Measurements from ENCODE around the gene MAST4. TPM values are rescaled to one million over a fixed set of nuclear protein-coding genes. Genes with fewer than 3 reads are reported as not detected.

Gene MAST4
- polyA plus RNA-seq, 1 experiment = 11.6 TPM

GRCh38 chr5:67009028-67009427 lies 412.8 kb downstream of the MAST4 start:
- ChIA-PET POLR2A (no interaction called here), CTCF (no interaction called here)
- no peak overlapping the region for H3K4me3 ChIP-seq (ENCODE audit: low read depth, low read length)
- no peaks in the 10 kb centered on the region for H3K27me3 ChIP-seq (ENCODE audit: control insufficient read depth, insufficient read depth, low read length)
- no peak for DNase-seq (ENCODE audit: low read depth, low spot score)
- H3K27ac ChIP-seq (ENCODE audit: low read depth, low read length) = no peak overlapping the region
- no peak for TF ChIP-seq CTCF (IDR thresholded peaks at IDR 0.05; ENCODE audit: low read depth, low read length)
- no peaks in the 10 kb centered on the region for H3K9me3 ChIP-seq (ENCODE audit: control insufficient read depth, insufficient read depth, low read length)

- peak overlapping the region; percentile 31 for H3K4me3 ChIP-seq (ENCODE audit: low read depth, low read length)
- DNase-seq (ENCODE audit: low read depth, low spot score) = peak; percentile 32
- ChIA-PET CTCF (no interaction called here), POLR2A (interaction anchor here (0.6 to 1.0 kb wide), 2 partner anchors 23 to 50 kb away, joined by 3 to 6 read pairs; no protein-coding TSS in a partner anchor)
- peak overlapping the region; percentile 90 for H3K27ac ChIP-seq (ENCODE audit: low read depth, low read length)
- no peaks in the 10 kb centered on the region for H3K27me3 ChIP-seq (ENCODE audit: control insufficient read depth, insufficient read depth, low read length)
- H3K9me3 ChIP-seq (ENCODE audit: control insufficient read depth, insufficient read depth, low read length) = no peaks in the 10 kb centered on the region
- no peak for TF ChIP-seq CTCF (IDR thresholded peaks at IDR 0.05; ENCODE audit: low read depth, low read length)
Observed at GRCh38 chr5:67010684-67011409, 414.7 kb downstream of the MAST4 start.

- no peak for DNase-seq (ENCODE audit: low read depth, low spot score)
- ChIA-PET CTCF (no interaction called here), POLR2A (interaction anchor here (1.0 kb wide), 1 partner anchor 51 kb away, joined by 3 read pairs; no protein-coding TSS in a partner anchor)
- no peak for TF ChIP-seq CTCF (IDR thresholded peaks at IDR 0.05; ENCODE audit: low read depth, low read length)
- peak overlapping the region; percentile 31 for H3K4me3 ChIP-seq (ENCODE audit: low read depth, low read length)
- peak overlapping the region; percentile 90 for H3K27ac ChIP-seq (ENCODE audit: low read depth, low read length)
- H3K27me3 ChIP-seq (ENCODE audit: control insufficient read depth, insufficient read depth, low read length) = no peaks in the 10 kb centered on the region
- H3K9me3 ChIP-seq (ENCODE audit: control insufficient read depth, insufficient read depth, low read length) = no peaks in the 10 kb centered on the region
Observed at GRCh38 chr5:67011422-67011821, 415.2 kb downstream of the MAST4 start.

- no peak for DNase-seq (ENCODE audit: low read depth, low spot score)
- CTCF ChIA-PET = interaction anchor here (2.1 kb wide), 1 partner anchor 24 kb away, joined by 6 read pairs; no protein-coding TSS in a partner anchor
Observed at GRCh38 chr5:67012171-67012570, 416.0 kb downstream of the MAST4 start.

More at GRCh38 chr5:67012171-67012570, 416.0 kb downstream of the MAST4 start:
- POLR2A ChIA-PET = no interaction called here
- Histone ChIP-seq H3K27ac (ENCODE audit: low read depth, low read length) (no peak overlapping the region), H3K9me3 (ENCODE audit: control insufficient read depth, insufficient read depth, low read length) (no peaks in the 10 kb centered on the region), H3K27me3 (ENCODE audit: control insufficient read depth, insufficient read depth, low read length) (no peaks in the 10 kb centered on the region), H3K4me3 (ENCODE audit: low read depth, low read length) (no peak overlapping the region)
- no peak for TF ChIP-seq CTCF (IDR thresholded peaks at IDR 0.05; ENCODE audit: low read depth, low read length)
